Gastrocnemius medialis (tissue), 4 donors: ENCODE results near the gene SF3A1. TPM values are rescaled to one million over a fixed set of nuclear protein-coding genes. Genes with fewer than 3 reads are reported as not detected.

ENCODE experiments used
- ATAC-seq, 2 donors: fragments of 150-250 bp; one replicate each; pipeline ENCODE4 v1.9.1; 2016
- DNase-seq, 2 donors: peaks; one replicate each; pipeline ENCODE4 v3.0.0-alpha.2; 2019
- H3K27ac ChIP-seq, 4 donors: fragments of 200-600 bp; sonication (generic); 1 replicate in 1 of 4; 2 replicates in 3 of 4; pipeline ENCODE4 v1.5.1; 2016 to 2018; ENCODE audit warnings: mild to moderate bottlenecking in 2 of 4, moderate library complexity in 1 of 4
- H3K27me3 ChIP-seq, 3 donors: fragments of 200-600 bp; sonication (generic) in 2 of 3; 1 replicate in 1 of 3; 2 replicates in 2 of 3; pipeline versions ENCODE4 v1.5.1 to v1.6.0; 2016 to 2019; ENCODE audit warnings: mild to moderate bottlenecking in 1 of 3, moderate library complexity in 1 of 3
- H3K36me3 ChIP-seq, 2 donors: fragments of 200-600 bp; sonication (generic) in 1 of 2; one replicate each; pipeline ENCODE4 v1.5.1; 2017 to 2018
- H3K4me1 ChIP-seq, 2 donors: fragments of 200-600 bp; sonication (generic) in 1 of 2; one replicate each; pipeline ENCODE4 v1.5.1; 2016 to 2017; ENCODE audit warnings: mild to moderate bottlenecking in 2 of 2
- H3K4me3 ChIP-seq, 4 donors: fragments of 200-600 bp; sonication (generic) in 3 of 4; 1 replicate in 1 of 4; 2 replicates in 3 of 4; pipeline ENCODE4 v1.5.1; 2016 to 2019; ENCODE audit warnings: mild to moderate bottlenecking in 2 of 4
- H3K9me3 ChIP-seq, 3 donors: fragments of 200-600 bp; sonication (generic) in 2 of 3; 1 replicate in 1 of 3; 2 replicates in 2 of 3; pipeline ENCODE4 v1.5.1; 2016 to 2019
- POLR2A ChIP-seq, 2 donors: fragments of 450-650 bp; IDR thresholded peaks; one replicate each; pipeline ENCODE4 v1.6.1; 2017; ENCODE audit warnings: antibody characterized with exemption in 2 of 2, mild to moderate bottlenecking in 2 of 2, moderate library complexity in 2 of 2
- in situ Hi-C, 4 donors: fragments of 200-750 bp; cut with MboI; loops; one replicate each; pipeline versions ENCODE4 v1.15.0 to v1.8.0; 2017; ENCODE audit warnings: low sequenced_read_pairs in 4 of 4
- intact Hi-C: fragments of 100-400 bp; cut with DNase I; formaldehyde crosslinking; loops from one replicate; pipeline ENCODE4 v1.15.1; 2023; ENCODE audit warnings: low total_unique reads
- total RNA-seq, 4 donors: library from RNA; depleted of rRNA; stranded (reverse); fragments of >200 nt; gene quantifications; one replicate each; pipeline versions ENCODE4 v1.1.0 to v1.2.3, GENCODE V29; 2016
- TF ChIP-seq, protein P1 (sequence below), 5 experiments: fragments of 450-650 bp in 3 of 5; fragments of 200-600 bp in 2 of 5; sonication (generic) in 2 of 5; IDR thresholded peaks in 4 of 5; conservative IDR thresholded peaks in 1 of 5; 1 replicate in 4 of 5; 2 replicates in 1 of 5; pipeline ENCODE4 v1.5.1; 2016 to 2019; ENCODE audit warnings: antibody characterized with exemption in 5 of 5, mild to moderate bottlenecking in 3 of 5, moderate library complexity in 3 of 5

Gene SF3A1
- total RNA-seq, 4 donors from 2014 or later: 36.0 to 145 (median 94.5) TPM

GRCh38 chr22:30299322-30299721, 57.4 kb downstream of the SF3A1 start:
- peaks cover 0 to 11% of the 10 kb centered on the region in 2 donors for H3K36me3 ChIP-seq
- no peak overlapping the region for H3K4me3 ChIP-seq
- DNase-seq (no peak), ATAC-seq (no peak)
- in situ Hi-C loops (loop anchor here in 1 of 4 donors (10.0 kb wide), 1 partner anchor 65 kb away; no protein-coding TSS in a partner anchor), intact Hi-C loops (no loop called here)
- peak overlapping the region in 1 of 4 donors; percentile 16 for H3K27ac ChIP-seq
- H3K27me3 ChIP-seq: no peaks in the 10 kb centered on the region
- H3K4me1 ChIP-seq: peaks cover 18 to 30% of the 10 kb centered on the region in 2 donors
- no peaks in the 10 kb centered on the region for H3K9me3 ChIP-seq
- no peak for TF ChIP-seq POLR2A (IDR thresholded peaks at IDR 0.05)
- TF ChIP-seq, protein P1, sequence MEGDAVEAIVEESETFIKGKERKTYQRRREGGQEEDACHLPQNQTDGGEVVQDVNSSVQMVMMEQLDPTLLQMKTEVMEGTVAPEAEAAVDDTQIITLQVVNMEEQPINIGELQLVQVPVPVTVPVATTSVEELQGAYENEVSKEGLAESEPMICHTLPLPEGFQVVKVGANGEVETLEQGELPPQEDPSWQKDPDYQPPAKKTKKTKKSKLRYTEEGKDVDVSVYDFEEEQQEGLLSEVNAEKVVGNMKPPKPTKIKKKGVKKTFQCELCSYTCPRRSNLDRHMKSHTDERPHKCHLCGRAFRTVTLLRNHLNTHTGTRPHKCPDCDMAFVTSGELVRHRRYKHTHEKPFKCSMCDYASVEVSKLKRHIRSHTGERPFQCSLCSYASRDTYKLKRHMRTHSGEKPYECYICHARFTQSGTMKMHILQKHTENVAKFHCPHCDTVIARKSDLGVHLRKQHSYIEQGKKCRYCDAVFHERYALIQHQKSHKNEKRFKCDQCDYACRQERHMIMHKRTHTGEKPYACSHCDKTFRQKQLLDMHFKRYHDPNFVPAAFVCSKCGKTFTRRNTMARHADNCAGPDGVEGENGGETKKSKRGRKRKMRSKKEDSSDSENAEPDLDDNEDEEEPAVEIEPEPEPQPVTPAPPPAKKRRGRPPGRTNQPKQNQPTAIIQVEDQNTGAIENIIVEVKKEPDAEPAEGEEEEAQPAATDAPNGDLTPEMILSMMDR (IDR thresholded peaks at IDR 0.05 in 4 of 5, conservative IDR thresholded peaks at IDR 0.05 in 1 of 5): no peak

DNA sequence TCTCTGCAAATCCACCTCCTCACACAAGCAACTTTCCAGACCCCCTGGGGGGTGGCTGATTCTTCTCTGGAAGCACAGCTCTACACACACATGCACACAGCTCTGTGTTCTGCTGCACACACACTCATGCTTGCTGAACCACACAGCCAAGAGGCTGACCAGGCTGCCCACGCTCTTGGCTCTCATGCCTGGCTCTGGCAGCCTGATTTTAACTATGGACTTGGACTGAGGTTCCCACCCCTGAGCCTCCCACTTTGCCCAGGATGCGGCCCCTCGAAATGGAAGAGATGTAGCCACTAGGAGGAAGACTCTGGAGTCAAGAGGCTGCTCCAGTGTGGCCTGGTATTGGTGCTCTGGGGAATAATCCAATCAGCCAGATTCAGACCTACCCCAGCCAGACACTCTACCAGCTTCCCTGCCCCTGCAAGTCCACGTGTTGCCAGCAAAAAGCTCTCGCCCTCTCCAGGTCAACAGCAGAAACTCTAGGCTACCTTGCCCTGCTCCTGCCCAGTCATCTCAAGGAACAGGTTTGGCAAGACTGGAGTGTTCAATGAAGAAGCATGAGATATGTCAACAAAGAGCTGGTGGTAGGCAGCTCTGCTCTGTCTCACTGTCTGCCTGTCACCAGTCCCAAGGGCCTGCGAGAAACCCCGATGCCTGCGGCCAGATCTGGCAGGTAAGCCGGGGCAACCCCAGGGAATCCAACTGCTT, 58.5 kb downstream of the SF3A1 start:
- Histone ChIP-seq H3K27ac (peak overlapping the region in 1 of 4 donors; percentile 16), H3K4me1 (peaks cover 15 to 18% of the 10 kb centered on the region in 2 donors), H3K9me3 (no peaks in the 10 kb centered on the region), H3K36me3 (peaks cover 0 to 19% of the 10 kb centered on the region in 2 donors), H3K4me3 (no peak overlapping the region), H3K27me3 (no peaks in the 10 kb centered on the region)
- intact Hi-C loops: no loop called here
- DNase-seq: no peak
- TF ChIP-seq, protein P1 (IDR thresholded peaks at IDR 0.05 in 4 of 5, conservative IDR thresholded peaks at IDR 0.05 in 1 of 5): no peak
- no peak for TF ChIP-seq POLR2A (IDR thresholded peaks at IDR 0.05)
- no peak for ATAC-seq
- in situ Hi-C loops: loop anchor here in 1 of 4 donors (10.0 kb wide), 1 partner anchor 67 kb away; no protein-coding TSS in a partner anchor

DNA sequence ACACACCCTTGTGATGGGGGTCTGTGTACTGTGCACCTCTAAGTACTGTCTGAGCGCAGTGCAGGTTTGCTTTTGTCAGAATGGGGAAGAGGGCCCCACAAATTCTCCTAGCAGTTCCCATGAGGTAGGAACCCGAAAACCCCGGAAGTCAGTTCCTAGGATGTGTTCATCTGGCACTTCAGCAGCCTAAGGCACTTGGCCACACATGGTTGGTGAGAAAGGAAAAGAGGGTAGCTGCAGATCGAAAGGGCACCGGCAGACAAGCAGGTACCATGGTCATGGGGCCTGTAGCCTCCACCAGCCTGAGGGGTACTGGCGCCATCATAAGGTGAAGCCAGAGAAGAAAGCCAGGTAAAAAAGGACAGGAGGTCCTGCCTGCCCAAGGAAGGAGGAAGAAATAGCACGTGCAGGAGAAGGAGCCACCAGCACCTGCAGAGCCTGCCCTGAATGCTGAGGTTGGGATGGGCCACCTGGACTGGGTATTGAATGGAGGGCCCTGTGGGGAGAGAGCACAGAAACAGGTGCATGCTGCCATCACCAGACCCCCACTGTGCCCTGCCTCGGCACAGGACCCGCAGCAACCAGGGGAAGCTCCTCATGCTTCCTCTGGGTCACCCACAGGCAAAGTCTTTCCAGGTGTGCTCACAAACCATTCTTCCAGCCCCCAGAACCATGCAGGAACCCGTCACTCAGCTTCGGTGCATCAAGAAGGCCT, 59.3 kb downstream of the SF3A1 start:
- in situ Hi-C loops: loop anchor here in 1 of 4 donors (10.0 kb wide), 1 partner anchor 67 kb away; no protein-coding TSS in a partner anchor
- ATAC-seq (no peak), DNase-seq (no peak)
- Histone ChIP-seq H3K4me3 (no peak overlapping the region), H3K4me1 (peaks cover 11 to 16% of the 10 kb centered on the region in 2 donors), H3K27me3 (no peaks in the 10 kb centered on the region), H3K9me3 (no peaks in the 10 kb centered on the region), H3K36me3 (peaks cover 0 to 19% of the 10 kb centered on the region in 2 donors), H3K27ac (no peak overlapping the region)
- TF ChIP-seq, protein P1 (IDR thresholded peaks at IDR 0.05 in 4 of 5, conservative IDR thresholded peaks at IDR 0.05 in 1 of 5): no peak
- no peak for TF ChIP-seq POLR2A (IDR thresholded peaks at IDR 0.05)
- intact Hi-C loops: no loop called here

GRCh38 chr22:30296833-30297232, 59.9 kb downstream of the SF3A1 start:
- no peak for TF ChIP-seq POLR2A (IDR thresholded peaks at IDR 0.05)
- TF ChIP-seq, protein P1 (IDR thresholded peaks at IDR 0.05 in 4 of 5, conservative IDR thresholded peaks at IDR 0.05 in 1 of 5): no peak
- ATAC-seq (no peak), DNase-seq (no peak)
- Histone ChIP-seq H3K9me3 (no peaks in the 10 kb centered on the region), H3K4me1 (peaks cover 7 to 14% of the 10 kb centered on the region in 2 donors), H3K4me3 (no peak overlapping the region), H3K27me3 (no peaks in the 10 kb centered on the region), H3K27ac (no peak overlapping the region), H3K36me3 (peaks cover 0 to 19% of the 10 kb centered on the region in 2 donors)
- in situ Hi-C loops (loop anchor here in 1 of 4 donors (10.0 kb wide), 1 partner anchor 68 kb away; no protein-coding TSS in a partner anchor), intact Hi-C loops (no loop called here)
